ENCODE results near the gene MYEOV.

DNA sequence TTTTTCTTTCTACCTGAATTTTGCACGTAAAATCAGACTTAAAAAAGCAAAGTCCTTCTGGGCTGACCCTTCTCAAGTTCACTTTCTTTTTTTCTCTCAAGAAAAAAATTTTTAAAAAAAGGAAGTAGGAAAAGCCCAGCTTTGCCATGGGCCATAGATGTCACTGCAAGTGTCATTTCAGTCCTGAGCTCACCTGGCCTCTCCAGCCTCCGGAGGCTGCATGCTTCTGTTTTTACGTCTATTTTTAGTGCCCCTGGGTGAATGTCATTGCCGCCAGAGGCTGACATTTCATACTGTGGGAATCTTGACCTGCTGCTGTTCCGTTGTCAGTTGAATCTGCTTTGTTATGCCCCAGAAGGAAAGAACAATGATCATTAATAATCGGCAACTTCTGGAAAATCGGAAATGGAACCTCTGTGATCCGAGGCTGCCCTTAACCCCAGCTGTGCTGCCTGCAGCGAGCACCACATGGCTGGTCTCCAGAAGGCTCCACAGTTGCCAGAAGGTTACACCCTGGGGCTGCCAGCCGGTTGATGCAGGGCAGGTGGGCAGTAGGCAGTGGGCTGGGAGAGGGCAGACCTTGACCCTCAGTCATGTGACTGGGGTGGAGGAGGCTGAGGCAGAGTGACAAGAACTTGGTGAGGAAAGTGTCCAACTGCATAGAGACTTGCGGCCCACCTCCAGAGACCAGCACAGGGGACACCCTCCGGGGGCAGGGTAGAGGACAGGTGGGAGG, 16.7 kb upstream of the MYEOV start:
- TF ChIP-seq CTCF (IDR thresholded peaks at IDR 0.05) = no peak
- no peak for TF ChIP-seq POLR2A (IDR thresholded peaks at IDR 0.05)
- no peak for TF ChIP-seq EP300 (IDR thresholded peaks at IDR 0.05)
